ENCODE data around the gene LRRC23. TPM values are rescaled to one million over a fixed set of nuclear protein-coding genes. Genes with fewer than 3 reads are reported as not detected.

The LRRC23 gene
- total and polyA plus RNA-seq, 2 donors, result 9.2 to 9.4 TPM

DNA sequence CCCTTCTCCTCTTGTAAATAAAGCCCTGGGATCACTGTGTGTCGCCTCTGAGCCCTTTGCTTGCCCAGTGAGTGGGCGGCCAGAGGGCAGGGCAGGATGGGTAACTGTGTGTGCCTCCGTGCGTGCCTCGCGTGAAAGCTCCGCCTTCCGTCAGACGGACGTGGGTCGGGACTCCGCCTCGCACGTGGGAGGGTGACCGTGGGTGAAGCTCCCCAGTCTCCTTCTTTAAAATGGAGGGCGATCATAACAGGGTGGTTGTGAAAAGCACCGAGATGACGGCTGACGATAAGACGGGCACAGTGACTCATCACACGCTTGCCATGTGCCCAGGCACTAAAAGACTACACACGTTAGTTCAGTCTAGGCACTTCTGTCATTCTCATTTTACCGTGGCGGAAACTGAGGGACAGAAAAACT, 56.7 kb downstream of the LRRC23 start:
- no peak for DNase-seq (ENCODE audit: extremely low spot score)
- no peaks in the 10 kb centered on the region for H3K4me1 ChIP-seq (ENCODE audit: insufficient read depth)
- H3K27ac ChIP-seq (ENCODE audit: low read depth), result peak overlapping the region; percentile 74
- 40% methylated on average over 24 of the region's 24 CpGs for WGBS
- H3K36me3 ChIP-seq (ENCODE audit: insufficient read depth), result no peaks in the 10 kb centered on the region
- H3K4me3 ChIP-seq (ENCODE audit: low read depth, low read length), result no peak overlapping the region

GRCh38 chr12:6961695-6962284, 57.2 kb downstream of the LRRC23 start:
- no peak for DNase-seq (ENCODE audit: extremely low spot score)
- Histone ChIP-seq H3K27ac (ENCODE audit: low read depth) (peak overlapping the region; percentile 74), H3K36me3 (ENCODE audit: insufficient read depth) (no peaks in the 10 kb centered on the region), H3K4me3 (ENCODE audit: low read depth, low read length) (no peak overlapping the region), H3K4me1 (ENCODE audit: insufficient read depth) (no peaks in the 10 kb centered on the region)
- 10% methylated on average over 16 of the region's 16 CpGs for WGBS

GRCh38 chr12:6962285-6963015, 57.8 kb downstream of the LRRC23 start:
- DNase-seq (ENCODE audit: extremely low spot score), result no peak
- H3K27ac ChIP-seq (ENCODE audit: low read depth), result peak overlapping the region; percentile 74
- WGBS, result 55% methylated on average over 25 of the region's 25 CpGs
- peaks cover under 1% of the 10 kb centered on the region for H3K36me3 ChIP-seq (ENCODE audit: insufficient read depth)
- no peak overlapping the region for H3K4me3 ChIP-seq (ENCODE audit: low read depth, low read length)
- H3K4me1 ChIP-seq (ENCODE audit: insufficient read depth), result no peaks in the 10 kb centered on the region

DNA sequence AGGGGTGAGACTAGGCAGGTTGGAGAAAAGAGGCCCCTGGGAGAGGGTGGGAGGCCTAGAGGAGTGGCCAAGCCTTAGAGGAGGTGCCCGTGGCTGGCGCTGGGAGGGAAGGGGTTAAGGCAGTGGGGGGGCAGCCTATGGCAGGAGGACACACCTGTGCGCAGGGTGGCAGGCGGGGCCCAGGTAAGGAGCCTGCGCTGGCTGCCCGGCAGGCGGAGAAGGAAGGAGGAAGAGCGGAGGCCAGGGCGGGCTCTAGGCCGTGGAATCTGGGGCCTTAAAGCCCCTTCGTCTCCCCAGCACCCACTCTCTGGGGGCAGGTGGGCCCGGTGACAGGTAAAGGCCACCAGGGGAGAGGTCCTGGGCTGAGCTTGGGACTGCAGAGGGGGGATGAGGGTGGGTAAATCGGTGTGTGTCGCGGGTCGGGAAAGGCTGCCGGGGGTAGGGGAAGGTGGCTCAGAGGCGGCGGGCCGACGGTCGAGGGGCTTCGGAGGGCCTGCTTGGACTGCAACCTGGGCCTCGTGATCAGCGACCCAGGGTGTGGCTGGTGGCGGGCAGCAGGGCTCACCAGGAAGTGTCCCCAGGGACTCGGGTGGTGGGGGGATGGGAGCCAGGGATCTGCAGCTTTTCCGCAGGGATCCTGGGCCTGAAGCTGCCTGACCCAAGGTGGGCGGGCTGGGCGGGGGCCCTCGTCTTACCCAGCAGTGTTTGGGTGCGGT, 58.6 kb downstream of the LRRC23 start:
- 65% methylated on average over 32 of the region's 32 CpGs for WGBS

More for the DNA sequence above, 58.6 kb downstream of the LRRC23 start:
- peaks cover 6% of the 10 kb centered on the region for H3K36me3 ChIP-seq (ENCODE audit: insufficient read depth)
- H3K4me3 ChIP-seq (ENCODE audit: low read depth, low read length), result peak overlapping the region; percentile 29
- no peaks in the 10 kb centered on the region for H3K4me1 ChIP-seq (ENCODE audit: insufficient read depth)
- DNase-seq (ENCODE audit: extremely low spot score), result peak; percentile 74
- peak overlapping the region; percentile 87 for H3K27ac ChIP-seq (ENCODE audit: low read depth)

Small RNA genes within 50 kb of the gene (small RNA-seq; reads per million reads assigned to genes)
- gene MIR141, result 124 reads per million, percentile 97 among the genes with 10 or more reads in this experiment
- gene MIR200C, result 53.1 reads per million, percentile 96 among the genes with 10 or more reads in this experiment
- not detected for gene RNU7-1

Other genes starting within 250 kb of the LRRC23 start
- 66.2 TPM for gene ING4, start 241.7 kb upstream of the LRRC23 start, total RNA-seq
- gene ING4, start 241.7 kb upstream of the LRRC23 start, polyA plus RNA-seq, result 66.4 TPM
- gene ZNF384, start 215.4 kb upstream of the LRRC23 start, total RNA-seq, result 19.9 TPM
- gene ZNF384, start 215.4 kb upstream of the LRRC23 start, polyA plus RNA-seq, result 49.0 TPM
- gene PIANP, start 204.0 kb upstream of the LRRC23 start, total RNA-seq, result 1.1 TPM
- gene PIANP, start 204.0 kb upstream of the LRRC23 start, polyA plus RNA-seq, result 11.4 TPM
- 35.6 TPM for gene COPS7A, start 180.8 kb upstream of the LRRC23 start, total RNA-seq
- gene COPS7A, start 180.8 kb upstream of the LRRC23 start, polyA plus RNA-seq, result 88.2 TPM
- 51.0 TPM for gene MLF2, start 151.7 kb upstream of the LRRC23 start, total RNA-seq
- 240 TPM for gene MLF2, start 151.7 kb upstream of the LRRC23 start, polyA plus RNA-seq
- gene PTMS, start 138.5 kb upstream of the LRRC23 start, total RNA-seq, result 62.4 TPM
- gene PTMS, start 138.5 kb upstream of the LRRC23 start, polyA plus RNA-seq, result 619 TPM
- 0.21 TPM for gene LAG3, start 132.3 kb upstream of the LRRC23 start, total RNA-seq
- 1.6 TPM for gene LAG3, start 132.3 kb upstream of the LRRC23 start, polyA plus RNA-seq
- gene CD4, start 115.3 kb upstream of the LRRC23 start, total RNA-seq, result 11.5 TPM
- gene CD4, start 115.3 kb upstream of the LRRC23 start, polyA plus RNA-seq, result 21.5 TPM
- gene GPR162, start 83.0 kb upstream of the LRRC23 start, total RNA-seq, result 6.4 TPM
- gene GPR162, start 83.0 kb upstream of the LRRC23 start, polyA plus RNA-seq, result 18.4 TPM
- gene P3H3, start 76.4 kb upstream of the LRRC23 start, total RNA-seq, result 40.1 TPM
- gene P3H3, start 76.4 kb upstream of the LRRC23 start, polyA plus RNA-seq, result 46.3 TPM
- 2.5 TPM for gene GNB3, start 63.9 kb upstream of the LRRC23 start, total RNA-seq
- 4.6 TPM for gene GNB3, start 63.9 kb upstream of the LRRC23 start, polyA plus RNA-seq
- gene CDCA3, start 53.5 kb upstream of the LRRC23 start, total RNA-seq, result 12.3 TPM
- 1.0 TPM for gene CDCA3, start 53.5 kb upstream of the LRRC23 start, polyA plus RNA-seq
- gene USP5, start 52.7 kb upstream of the LRRC23 start, total RNA-seq, result 29.0 TPM
- gene USP5, start 52.7 kb upstream of the LRRC23 start, polyA plus RNA-seq, result 60.1 TPM
- gene TPI1, start 37.3 kb upstream of the LRRC23 start, total RNA-seq, result 331 TPM
- 708 TPM for gene TPI1, start 37.3 kb upstream of the LRRC23 start, polyA plus RNA-seq
- 3.2 TPM for gene SPSB2, start 31.5 kb upstream of the LRRC23 start, total RNA-seq
- 12.3 TPM for gene SPSB2, start 31.5 kb upstream of the LRRC23 start, polyA plus RNA-seq
- 9.7 TPM for gene ENO2, start 9.8 kb downstream of the LRRC23 start, total RNA-seq
- gene ENO2, start 9.8 kb downstream of the LRRC23 start, polyA plus RNA-seq, result 68.4 TPM
- gene ATN1, start 23.1 kb downstream of the LRRC23 start, total RNA-seq, result 18.2 TPM
- 151 TPM for gene ATN1, start 23.1 kb downstream of the LRRC23 start, polyA plus RNA-seq
- gene RNU7-1, start 39.0 kb downstream of the LRRC23 start, total RNA-seq, result not detected
- not detected for gene RNU7-1, start 39.0 kb downstream of the LRRC23 start, polyA plus RNA-seq
- gene C12orf57, start 39.2 kb downstream of the LRRC23 start, total RNA-seq, result 182 TPM
- gene C12orf57, start 39.2 kb downstream of the LRRC23 start, polyA plus RNA-seq, result 566 TPM
- gene PTPN6, start 46.5 kb downstream of the LRRC23 start, total RNA-seq, result 6.1 TPM
- gene PTPN6, start 46.5 kb downstream of the LRRC23 start, polyA plus RNA-seq, result 17.2 TPM
- 94.9 TPM for gene PHB2, start 65.8 kb downstream of the LRRC23 start, total RNA-seq
- gene PHB2, start 65.8 kb downstream of the LRRC23 start, polyA plus RNA-seq, result 192 TPM
- 25.4 TPM for gene EMG1, start 66.1 kb downstream of the LRRC23 start, total RNA-seq
- gene EMG1, start 66.1 kb downstream of the LRRC23 start, polyA plus RNA-seq, result 25.9 TPM
- gene LPCAT3, start 113.7 kb downstream of the LRRC23 start, total RNA-seq, result 20.7 TPM
- 48.1 TPM for gene LPCAT3, start 113.7 kb downstream of the LRRC23 start, polyA plus RNA-seq
- gene C1S, start 155.9 kb downstream of the LRRC23 start, total RNA-seq, result 196 TPM
- gene C1S, start 155.9 kb downstream of the LRRC23 start, polyA plus RNA-seq, result 918 TPM
- gene C1R, start 187.6 kb downstream of the LRRC23 start, total RNA-seq, result 174 TPM
- 1,192 TPM for gene C1R, start 187.6 kb downstream of the LRRC23 start, polyA plus RNA-seq
- gene C1RL, start 204.4 kb downstream of the LRRC23 start, total RNA-seq, result 20.6 TPM
- gene C1RL, start 204.4 kb downstream of the LRRC23 start, polyA plus RNA-seq, result 92.2 TPM
- gene RBP5, start 224.1 kb downstream of the LRRC23 start, total RNA-seq, result 2.6 TPM
- 5.9 TPM for gene RBP5, start 224.1 kb downstream of the LRRC23 start, polyA plus RNA-seq
- gene CLSTN3, start 225.5 kb downstream of the LRRC23 start, total RNA-seq, result 16.7 TPM
- gene CLSTN3, start 225.5 kb downstream of the LRRC23 start, polyA plus RNA-seq, result 20.9 TPM

Data from urinary bladder (tissue), 4 donors.